ENCODE measurements around the gene POC1B.

The POC1B gene

DNA sequence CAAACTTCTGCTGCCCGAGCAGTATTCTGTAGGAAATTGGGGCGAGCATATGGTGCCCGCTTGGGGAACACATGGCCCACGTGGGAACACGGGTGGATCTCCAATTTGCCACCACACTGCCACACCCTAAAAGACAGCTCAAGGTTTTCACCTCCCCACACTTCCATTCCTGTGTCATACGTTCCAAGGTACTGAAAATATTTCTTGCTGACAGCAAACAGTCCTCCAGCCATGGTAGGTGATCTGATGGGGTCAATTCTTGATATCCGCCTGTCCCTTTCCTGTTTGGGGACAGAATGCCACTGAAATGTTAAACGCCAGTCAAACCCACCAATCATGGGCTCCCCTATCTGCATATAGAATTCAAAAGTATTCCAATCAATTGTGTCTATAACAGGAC, 2.5 kb downstream of the POC1B start:
- Histone ChIP-seq H2AFZ (no peak overlapping the region), H3K27ac (no peak overlapping the region), H3K36me3 (ENCODE audit: control insufficient read depth, insufficient read depth, low read length) (no peaks in the 10 kb centered on the region), H3K9me3 (ENCODE audit: control insufficient read depth, low read length) (no peaks in the 10 kb centered on the region), H3K27me3 (ENCODE audit: control insufficient read depth, insufficient read depth, low read length) (no peaks in the 10 kb centered on the region), H3K4me3 (ENCODE audit: low read depth, low read length) (no peak overlapping the region), H3K4me2 (ENCODE audit: low read length) (peak overlapping the region; percentile 94), H3K4me1 (peaks cover 7% of the 10 kb centered on the region), H3K79me2 (peaks cover 21% of the 10 kb centered on the region), H3K9ac (no peak overlapping the region)
- no peak for TF ChIP-seq CTCF (IDR thresholded peaks at IDR 0.05)

DNA sequence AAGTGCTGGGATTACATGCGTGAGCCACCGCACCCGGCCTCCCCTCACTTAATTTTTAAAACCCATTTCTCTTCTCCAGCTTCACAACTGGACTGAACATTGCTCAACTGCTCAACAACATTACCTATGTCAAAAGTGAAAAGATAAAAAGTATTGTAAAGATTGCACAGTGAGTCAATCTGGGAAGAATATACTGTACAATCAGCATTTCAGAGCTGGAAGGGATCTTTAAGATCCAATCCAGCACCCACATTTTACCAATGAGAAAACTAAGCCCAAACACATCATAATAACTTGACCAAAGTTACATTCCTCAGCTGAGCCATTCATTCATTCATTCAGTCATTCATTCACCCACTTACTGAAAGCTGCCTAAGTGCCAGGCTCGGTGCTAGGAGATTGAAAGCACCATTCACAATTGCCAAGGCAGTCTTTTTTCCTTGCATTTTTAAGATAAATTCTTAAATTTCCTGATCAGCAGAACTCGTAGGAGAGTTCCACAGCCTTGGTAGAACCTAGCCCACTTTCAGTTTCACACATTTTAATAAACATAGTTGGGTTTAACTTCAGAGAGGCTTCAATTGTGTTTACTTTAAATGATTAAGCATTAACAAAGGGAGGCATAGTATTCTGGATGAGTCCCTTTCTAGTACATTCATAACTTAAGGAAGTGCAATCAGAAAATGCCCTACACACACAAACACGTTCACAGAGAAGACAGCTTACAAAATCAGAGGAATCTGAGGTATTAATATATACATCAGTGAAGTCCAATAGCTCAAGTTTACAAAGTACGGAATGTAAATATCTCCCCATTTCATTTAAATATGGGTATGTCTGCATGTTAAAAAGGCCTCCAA, 4.3 kb downstream of the POC1B start:
- Histone ChIP-seq H3K27ac (no peak overlapping the region), H3K79me2 (peaks cover 31% of the 10 kb centered on the region), H2AFZ (no peak overlapping the region), H3K4me3 (ENCODE audit: low read depth, low read length) (no peak overlapping the region), H3K36me3 (ENCODE audit: control insufficient read depth, insufficient read depth, low read length) (no peaks in the 10 kb centered on the region), H3K4me1 (peaks cover 7% of the 10 kb centered on the region), H3K27me3 (ENCODE audit: control insufficient read depth, insufficient read depth, low read length) (no peaks in the 10 kb centered on the region), H3K4me2 (ENCODE audit: low read length) (no peak overlapping the region), H3K9ac (no peak overlapping the region), H3K9me3 (ENCODE audit: control insufficient read depth, low read length) (no peaks in the 10 kb centered on the region)
- no peak for TF ChIP-seq CTCF (IDR thresholded peaks at IDR 0.05)

DNA sequence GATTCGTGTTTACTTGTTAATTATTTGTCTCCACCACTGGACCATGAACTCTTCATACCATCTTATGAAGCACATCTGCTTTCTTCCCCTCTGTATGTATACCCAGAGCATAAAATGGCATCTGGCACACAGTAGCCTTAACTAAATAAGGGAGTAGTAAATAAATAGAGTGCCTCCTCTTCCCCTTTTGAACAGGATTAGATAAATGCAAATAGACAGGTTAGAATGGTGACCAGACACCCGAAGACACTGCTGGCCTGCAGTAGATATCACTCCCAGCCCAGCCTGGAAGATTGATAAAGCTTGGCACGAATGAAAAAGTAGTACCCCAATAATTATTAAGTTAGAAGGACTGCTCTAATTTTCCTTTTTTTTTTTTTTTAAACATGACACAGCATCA, 8.1 kb downstream of the POC1B start:
- Histone ChIP-seq H3K4me2 (ENCODE audit: low read length) (no peak overlapping the region), H3K9ac (no peak overlapping the region), H3K9me3 (ENCODE audit: control insufficient read depth, low read length) (no peaks in the 10 kb centered on the region), H3K4me1 (peaks cover 3% of the 10 kb centered on the region), H3K79me2 (peaks cover 34% of the 10 kb centered on the region), H3K36me3 (ENCODE audit: control insufficient read depth, insufficient read depth, low read length) (no peaks in the 10 kb centered on the region), H3K27me3 (ENCODE audit: control insufficient read depth, insufficient read depth, low read length) (no peaks in the 10 kb centered on the region), H2AFZ (no peak overlapping the region), H3K27ac (no peak overlapping the region), H3K4me3 (ENCODE audit: low read depth, low read length) (no peak overlapping the region)
- no peak for TF ChIP-seq CTCF (IDR thresholded peaks at IDR 0.05)

DNA sequence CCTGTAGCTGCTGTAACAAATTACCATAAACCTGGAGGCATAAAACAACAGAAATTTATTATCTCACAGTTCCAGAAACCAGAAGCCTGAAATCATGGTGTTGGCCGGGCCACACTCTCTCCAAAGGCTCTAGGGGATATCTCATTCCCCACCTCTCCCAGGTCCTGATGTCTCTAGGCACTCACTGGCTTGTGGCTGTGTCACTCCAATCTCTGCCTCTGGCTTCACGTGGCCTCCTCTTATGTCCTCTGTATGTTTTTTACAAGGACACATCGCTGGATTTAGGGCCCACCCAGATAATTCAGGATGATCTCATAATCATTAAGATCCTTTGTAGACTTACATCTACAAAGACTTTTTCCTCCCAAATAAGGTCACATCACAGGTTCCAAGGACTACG, 9.2 kb downstream of the POC1B start:
- no peak overlapping the region for H2AFZ ChIP-seq
- H3K27ac ChIP-seq, result no peak overlapping the region
- peaks cover 2% of the 10 kb centered on the region for H3K4me1 ChIP-seq
- no peak overlapping the region for H3K9ac ChIP-seq
- no peaks in the 10 kb centered on the region for H3K9me3 ChIP-seq (ENCODE audit: control insufficient read depth, low read length)
- peaks cover 29% of the 10 kb centered on the region for H3K79me2 ChIP-seq
- no peaks in the 10 kb centered on the region for H3K27me3 ChIP-seq (ENCODE audit: control insufficient read depth, insufficient read depth, low read length)
- no peak overlapping the region for H3K4me3 ChIP-seq (ENCODE audit: low read depth, low read length)
- H3K4me2 ChIP-seq (ENCODE audit: low read length), result no peak overlapping the region
- TF ChIP-seq CTCF (IDR thresholded peaks at IDR 0.05), result no peak
- no peaks in the 10 kb centered on the region for H3K36me3 ChIP-seq (ENCODE audit: control insufficient read depth, insufficient read depth, low read length)

DNA sequence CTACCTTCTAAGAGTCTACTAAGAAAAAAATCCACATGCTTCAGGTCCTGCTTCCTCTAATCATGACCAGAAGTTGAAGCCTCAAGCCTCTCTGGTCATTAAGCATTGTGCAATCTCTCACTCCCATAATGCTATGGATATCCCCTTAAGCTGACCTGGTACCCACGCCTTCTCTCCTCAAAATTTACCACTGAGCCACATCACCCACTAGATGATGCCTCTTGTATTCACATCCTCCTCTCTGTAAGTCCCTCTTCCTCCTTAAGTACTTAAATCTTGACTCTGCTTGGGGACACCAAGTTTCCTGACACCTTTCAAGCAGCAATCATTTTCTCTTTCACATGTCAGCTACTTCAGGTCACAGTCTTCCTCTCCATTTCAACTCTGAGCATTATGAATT, 11.1 kb downstream of the POC1B start:
- no peak overlapping the region for H2AFZ ChIP-seq
- H3K36me3 ChIP-seq (ENCODE audit: control insufficient read depth, insufficient read depth, low read length), result no peaks in the 10 kb centered on the region
- H3K79me2 ChIP-seq, result peaks cover 21% of the 10 kb centered on the region
- no peaks in the 10 kb centered on the region for H3K9me3 ChIP-seq (ENCODE audit: control insufficient read depth, low read length)
- H3K4me2 ChIP-seq (ENCODE audit: low read length), result no peak overlapping the region
- H3K27ac ChIP-seq, result no peak overlapping the region
- no peak overlapping the region for H3K4me3 ChIP-seq (ENCODE audit: low read depth, low read length)
- no peaks in the 10 kb centered on the region for H3K4me1 ChIP-seq
- H3K9ac ChIP-seq, result no peak overlapping the region
- no peaks in the 10 kb centered on the region for H3K27me3 ChIP-seq (ENCODE audit: control insufficient read depth, insufficient read depth, low read length)
- no peak for TF ChIP-seq CTCF (IDR thresholded peaks at IDR 0.05)
